Mesothelial cell of epicardium (in vitro differentiated cells): ENCODE measurements around the gene SLC33A1. TPM values are rescaled to one million over a fixed set of nuclear protein-coding genes. Genes with fewer than 3 reads are reported as not detected.
A peak's percentile ranks its signal among the peaks of the same experiment; 100 is the strongest.
"Not testable (repeated sequence)": the region's sequence is repeated elsewhere in the genome, so short reads cannot be mapped to it uniquely, and the experiment has no call there.

Experiments used
- DNase-seq, 2 experiments: peaks; one replicate each; pipeline ENCODE4 v3.0.0; 2021; ENCODE audit warnings: low spot score in 2 of 2; ENCODE audit not compliant: unreplicated experiment in 2 of 2
- H3K27ac Mint-ChIP-seq: 2 replicates; pipeline ENCODE4 v1.8.0; 2021; ENCODE audit warnings: mixed read lengths
- H3K27me3 Mint-ChIP-seq: 2 replicates; pipeline ENCODE4 v1.8.0; 2021; ENCODE audit warnings: low read depth, mixed read lengths
- H3K36me3 Mint-ChIP-seq: 2 replicates; pipeline ENCODE4 v1.8.0; 2021; ENCODE audit warnings: mixed read lengths
- H3K4me1 Mint-ChIP-seq: 2 replicates; pipeline ENCODE4 v1.8.0; 2021; ENCODE audit warnings: mixed read lengths
- H3K4me3 Mint-ChIP-seq: 2 replicates; pipeline ENCODE4 v1.8.0; 2021; ENCODE audit warnings: mild to moderate bottlenecking, moderate library complexity, mixed read lengths
- H3K9me3 Mint-ChIP-seq: 2 replicates; pipeline ENCODE4 v1.8.0; 2021; ENCODE audit warnings: mixed read lengths
- total RNA-seq: library from RNA; stranded (reverse); gene quantifications from 3 replicates; pipeline ENCODE4 v1.2.1, GENCODE V29; 2021
- TF ChIP-seq, protein P1 (sequence below): fragments of 200-600 bp; sonication (generic); IDR thresholded peaks from one replicate; pipeline ENCODE4 v1.5.0; 2021; ENCODE audit warnings: antibody characterized with exemption; ENCODE audit not compliant: unreplicated experiment

The SLC33A1 gene
- total RNA-seq, 1 donor from 2014 or later = 23.8 TPM

GRCh38 chr3:155889212-155889611 is 35.0 kb upstream of the SLC33A1 start:
- peaks cover 9% of the 10 kb centered on the region for H3K36me3 Mint-ChIP-seq
- no peak overlapping the region for H3K4me3 Mint-ChIP-seq
- TF ChIP-seq, protein P1, sequence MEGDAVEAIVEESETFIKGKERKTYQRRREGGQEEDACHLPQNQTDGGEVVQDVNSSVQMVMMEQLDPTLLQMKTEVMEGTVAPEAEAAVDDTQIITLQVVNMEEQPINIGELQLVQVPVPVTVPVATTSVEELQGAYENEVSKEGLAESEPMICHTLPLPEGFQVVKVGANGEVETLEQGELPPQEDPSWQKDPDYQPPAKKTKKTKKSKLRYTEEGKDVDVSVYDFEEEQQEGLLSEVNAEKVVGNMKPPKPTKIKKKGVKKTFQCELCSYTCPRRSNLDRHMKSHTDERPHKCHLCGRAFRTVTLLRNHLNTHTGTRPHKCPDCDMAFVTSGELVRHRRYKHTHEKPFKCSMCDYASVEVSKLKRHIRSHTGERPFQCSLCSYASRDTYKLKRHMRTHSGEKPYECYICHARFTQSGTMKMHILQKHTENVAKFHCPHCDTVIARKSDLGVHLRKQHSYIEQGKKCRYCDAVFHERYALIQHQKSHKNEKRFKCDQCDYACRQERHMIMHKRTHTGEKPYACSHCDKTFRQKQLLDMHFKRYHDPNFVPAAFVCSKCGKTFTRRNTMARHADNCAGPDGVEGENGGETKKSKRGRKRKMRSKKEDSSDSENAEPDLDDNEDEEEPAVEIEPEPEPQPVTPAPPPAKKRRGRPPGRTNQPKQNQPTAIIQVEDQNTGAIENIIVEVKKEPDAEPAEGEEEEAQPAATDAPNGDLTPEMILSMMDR = no peak
- peak overlapping the region; percentile 21 for H3K27ac Mint-ChIP-seq
- no peak for DNase-seq
- H3K27me3 Mint-ChIP-seq = no peaks in the 10 kb centered on the region
- no peaks in the 10 kb centered on the region for H3K9me3 Mint-ChIP-seq
- H3K4me1 Mint-ChIP-seq = peaks cover 5% of the 10 kb centered on the region

GRCh38 chr3:155886915-155887314 is 32.7 kb upstream of the SLC33A1 start:
- no peak for DNase-seq
- no peaks in the 10 kb centered on the region for H3K9me3 Mint-ChIP-seq
- no peak overlapping the region for H3K4me3 Mint-ChIP-seq
- H3K27me3 Mint-ChIP-seq = no peaks in the 10 kb centered on the region
- H3K36me3 Mint-ChIP-seq = no peaks in the 10 kb centered on the region
- TF ChIP-seq, protein P1 = no peak
- H3K4me1 Mint-ChIP-seq = peaks cover 5% of the 10 kb centered on the region
- peak overlapping the region; percentile 0 for H3K27ac Mint-ChIP-seq

DNA sequence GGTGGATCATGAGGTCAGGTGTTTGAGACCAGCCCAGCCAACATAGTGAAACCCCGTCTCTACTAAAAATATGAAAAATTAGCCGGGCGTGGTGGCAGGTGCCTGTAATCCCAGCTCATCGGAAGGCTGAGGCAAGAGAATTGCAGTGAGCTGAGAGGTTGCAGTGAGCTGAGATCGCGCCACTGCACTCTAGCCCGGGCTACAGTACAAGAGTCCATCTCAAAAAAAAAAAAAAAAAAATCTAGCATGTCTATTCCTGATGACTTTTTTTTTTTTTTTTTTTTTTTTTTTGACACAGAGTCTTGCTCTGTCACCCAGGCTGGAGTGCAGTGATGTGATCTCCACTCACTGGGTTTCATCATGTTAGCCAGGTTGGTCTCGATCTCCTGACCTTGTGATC is 32.1 kb upstream of the SLC33A1 start:
- H3K27ac Mint-ChIP-seq, H3K4me1 Mint-ChIP-seq, DNase-seq, H3K4me3 Mint-ChIP-seq, H3K36me3 Mint-ChIP-seq, H3K27me3 Mint-ChIP-seq, H3K9me3 Mint-ChIP-seq: not testable (repeated sequence)

DNA sequence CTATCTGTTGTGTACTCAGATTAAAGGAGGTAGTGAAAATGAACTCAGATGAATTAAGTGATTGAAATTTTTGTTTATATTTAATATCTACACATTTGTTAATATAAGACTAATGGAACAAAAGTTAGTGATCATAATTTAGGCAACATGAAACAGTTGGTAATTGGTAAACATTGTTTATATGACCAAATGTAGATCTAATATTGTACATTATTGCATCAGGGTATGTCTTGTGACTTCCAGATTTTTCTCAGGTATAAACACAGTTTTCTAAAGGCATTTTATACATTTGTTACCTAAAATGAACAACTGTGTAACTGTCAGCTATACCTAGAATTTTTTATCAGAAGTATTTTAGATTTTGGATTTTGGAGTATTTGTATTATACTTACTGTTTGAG is 31.1 kb upstream of the SLC33A1 start:
- no peak overlapping the region for H3K4me3 Mint-ChIP-seq
- H3K36me3 Mint-ChIP-seq = no peaks in the 10 kb centered on the region
- no peaks in the 10 kb centered on the region for H3K9me3 Mint-ChIP-seq
- H3K27me3 Mint-ChIP-seq = no peaks in the 10 kb centered on the region
- H3K4me1 Mint-ChIP-seq = peaks cover 3% of the 10 kb centered on the region
- DNase-seq = no peak
- no peak overlapping the region for H3K27ac Mint-ChIP-seq
- TF ChIP-seq, protein P1 = no peak

- TF ChIP-seq, protein P1 = no peak
- H3K4me1 Mint-ChIP-seq = no peaks in the 10 kb centered on the region
- H3K36me3 Mint-ChIP-seq = no peaks in the 10 kb centered on the region
- no peak for DNase-seq
- no peak overlapping the region for H3K4me3 Mint-ChIP-seq
- H3K27me3 Mint-ChIP-seq = no peaks in the 10 kb centered on the region
- no peak overlapping the region for H3K27ac Mint-ChIP-seq
- H3K9me3 Mint-ChIP-seq = no peaks in the 10 kb centered on the region
Measured at GRCh38 chr3:155884292-155884691, 30.1 kb upstream of the SLC33A1 start.

DNA sequence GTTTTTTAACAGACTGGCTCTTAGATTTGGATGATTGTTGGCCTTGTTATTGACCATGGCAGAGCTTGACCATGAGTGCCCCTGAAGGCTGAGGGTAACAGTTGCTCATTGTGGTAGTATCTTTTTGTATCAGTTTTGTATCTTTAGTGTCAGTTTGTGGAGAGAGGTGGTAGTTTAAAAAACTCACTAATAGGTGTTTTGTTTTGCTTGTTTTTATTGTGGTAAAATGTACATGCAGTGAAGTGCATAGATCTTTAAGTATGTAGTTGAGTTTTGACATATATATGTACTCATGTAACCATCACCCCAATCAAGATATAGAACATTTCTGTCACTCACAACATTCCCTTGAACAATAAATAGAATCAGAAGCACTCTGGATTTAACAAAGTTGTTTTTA is 26.1 kb upstream of the SLC33A1 start:
- no peaks in the 10 kb centered on the region for H3K9me3 Mint-ChIP-seq
- H3K4me3 Mint-ChIP-seq = no peak overlapping the region
- DNase-seq = no peak
- H3K27ac Mint-ChIP-seq = no peak overlapping the region
- H3K36me3 Mint-ChIP-seq = peaks cover 2% of the 10 kb centered on the region
- TF ChIP-seq, protein P1 = no peak
- no peaks in the 10 kb centered on the region for H3K27me3 Mint-ChIP-seq
- H3K4me1 Mint-ChIP-seq = no peaks in the 10 kb centered on the region
